Measurements from ENCODE around the gene IL17REL. TPM values are rescaled to one million over a fixed set of nuclear protein-coding genes. Genes with fewer than 3 reads are reported as not detected.

Gene IL17REL
- total and polyA plus RNA-seq, 2 of the 13 experiments (the other 11 are each of a cell fraction or from before 2014, with no cell fraction given), result not detected

- TF ChIP-seq, protein P1, sequence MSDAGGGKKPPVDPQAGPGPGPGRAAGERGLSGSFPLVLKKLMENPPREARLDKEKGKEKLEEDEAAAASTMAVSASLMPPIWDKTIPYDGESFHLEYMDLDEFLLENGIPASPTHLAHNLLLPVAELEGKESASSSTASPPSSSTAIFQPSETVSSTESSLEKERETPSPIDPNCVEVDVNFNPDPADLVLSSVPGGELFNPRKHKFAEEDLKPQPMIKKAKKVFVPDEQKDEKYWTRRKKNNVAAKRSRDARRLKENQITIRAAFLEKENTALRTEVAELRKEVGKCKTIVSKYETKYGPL (CRISPR knock-in tag; IDR thresholded peaks at IDR 0.05), result no peak
- TF ChIP-seq ZNF558 (CRISPR knock-in tag; IDR thresholded peaks at IDR 0.05; ENCODE audit: borderline replicate concordance) (no peak), NFE2L1 (CRISPR knock-in tag; IDR thresholded peaks at IDR 0.05; ENCODE audit: borderline replicate concordance) (no peak), ELF3 (CRISPR knock-in tag; IDR thresholded peaks at IDR 0.05) (no peak), RAD51 (IDR thresholded peaks at IDR 0.05; ENCODE audit: borderline replicate concordance) (no peak), ZNF557 (CRISPR knock-in tag; IDR thresholded peaks at IDR 0.05) (no peak), ZNF510 (CRISPR knock-in tag; IDR thresholded peaks at IDR 0.05; ENCODE audit: low read depth) (no peak), ZNF503 (CRISPR knock-in tag; IDR thresholded peaks at IDR 0.05) (no peak), POLR2A (IDR thresholded peaks at IDR 0.05; ENCODE audit: insufficient read depth in 1 of 2, low read depth in 2 of 2, low read length in 2 of 2) (peak in 1 of 2 experiments; percentile 4; a peak in 1 of 4 replicates), TBP (CRISPR knock-in tag; IDR thresholded peaks at IDR 0.05) (no peak), ZNF792 (CRISPR knock-in tag; IDR thresholded peaks at IDR 0.05) (no peak), ZNF747 (CRISPR knock-in tag; IDR thresholded peaks at IDR 0.05; ENCODE audit: borderline replicate concordance) (peak; percentile 46; the same call in 1 of the 2 replicates), ZBTB26 (CRISPR knock-in tag; IDR thresholded peaks at IDR 0.05; ENCODE audit: borderline replicate concordance) (no peak), AGO2 (optimal IDR thresholded peaks at IDR 0.05; ENCODE audit: low read depth, low read length) (peak; percentile 96), ZBTB43 (CRISPR knock-in tag; conservative IDR thresholded peaks at IDR 0.05) (no peak), ZNF572 (CRISPR knock-in tag; IDR thresholded peaks at IDR 0.05) (0 out of 2 replicates have a peak, but pooled peaks have one; percentile 33)
- TF ChIP-seq, protein P2, sequence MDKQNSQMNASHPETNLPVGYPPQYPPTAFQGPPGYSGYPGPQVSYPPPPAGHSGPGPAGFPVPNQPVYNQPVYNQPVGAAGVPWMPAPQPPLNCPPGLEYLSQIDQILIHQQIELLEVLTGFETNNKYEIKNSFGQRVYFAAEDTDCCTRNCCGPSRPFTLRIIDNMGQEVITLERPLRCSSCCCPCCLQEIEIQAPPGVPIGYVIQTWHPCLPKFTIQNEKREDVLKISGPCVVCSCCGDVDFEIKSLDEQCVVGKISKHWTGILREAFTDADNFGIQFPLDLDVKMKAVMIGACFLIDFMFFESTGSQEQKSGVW (CRISPR knock-in tag; IDR thresholded peaks at IDR 0.05; ENCODE audit: borderline replicate concordance), result no peak
- TF ChIP-seq, protein P3, sequence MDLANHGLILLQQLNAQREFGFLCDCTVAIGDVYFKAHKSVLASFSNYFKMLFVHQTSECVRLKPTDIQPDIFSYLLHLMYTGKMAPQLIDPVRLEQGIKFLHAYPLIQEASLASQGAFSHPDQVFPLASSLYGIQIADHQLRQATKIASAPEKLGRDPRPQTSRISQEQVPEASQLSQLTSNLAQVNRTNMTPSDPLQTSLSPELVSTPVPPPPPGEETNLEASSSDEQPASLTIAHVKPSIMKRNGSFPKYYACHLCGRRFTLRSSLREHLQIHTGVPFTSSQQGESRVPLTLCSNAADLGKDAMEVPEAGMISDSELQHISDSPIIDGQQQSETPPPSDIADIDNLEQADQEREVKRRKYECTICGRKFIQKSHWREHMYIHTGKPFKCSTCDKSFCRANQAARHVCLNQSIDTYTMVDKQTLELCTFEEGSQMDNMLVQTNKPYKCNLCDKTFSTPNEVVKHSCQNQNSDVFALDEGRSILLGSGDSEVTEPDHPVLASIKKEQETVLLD (CRISPR knock-in tag; IDR thresholded peaks at IDR 0.05; ENCODE audit: low read depth), result no peak
- TF ChIP-seq, protein P4, sequence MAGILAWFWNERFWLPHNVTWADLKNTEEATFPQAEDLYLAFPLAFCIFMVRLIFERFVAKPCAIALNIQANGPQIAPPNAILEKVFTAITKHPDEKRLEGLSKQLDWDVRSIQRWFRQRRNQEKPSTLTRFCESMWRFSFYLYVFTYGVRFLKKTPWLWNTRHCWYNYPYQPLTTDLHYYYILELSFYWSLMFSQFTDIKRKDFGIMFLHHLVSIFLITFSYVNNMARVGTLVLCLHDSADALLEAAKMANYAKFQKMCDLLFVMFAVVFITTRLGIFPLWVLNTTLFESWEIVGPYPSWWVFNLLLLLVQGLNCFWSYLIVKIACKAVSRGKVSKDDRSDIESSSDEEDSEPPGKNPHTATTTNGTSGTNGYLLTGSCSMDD (CRISPR knock-in tag; IDR thresholded peaks at IDR 0.05), result no peak
Measured at GRCh38 chr22:49962751-49963646, 49.6 kb downstream of the IL17REL start (continued).

All from HepG2 (cell line).